ENCODE results near the gene LHFPL4.

- TF ChIP-seq SNAI2 (CRISPR knock-in tag; IDR thresholded peaks at IDR 0.05) (no peak), RARB (CRISPR knock-in tag; IDR thresholded peaks at IDR 0.05) (no peak), TSHZ2 (CRISPR knock-in tag; IDR thresholded peaks at IDR 0.05) (no peak), ARNTL (CRISPR knock-in tag; IDR thresholded peaks at IDR 0.05; ENCODE audit: borderline replicate concordance, low read depth) (no peak), ZFP30 (CRISPR knock-in tag; IDR thresholded peaks at IDR 0.05) (no peak), ZC3H10 (CRISPR knock-in tag; IDR thresholded peaks at IDR 0.05) (no peak), PATZ1 (CRISPR knock-in tag; IDR thresholded peaks at IDR 0.05; ENCODE audit: borderline replicate concordance) (no peak), BACH2 (CRISPR knock-in tag; IDR thresholded peaks at IDR 0.05; ENCODE audit: borderline replicate concordance) (no peak)
Observed at GRCh38 chr3:9548991-9549390, 4.6 kb downstream of the LHFPL4 start.

Measured in SK-N-SH treated with all-trans-retinoic acid at 6 μM for 48 hours (cell line).